Chondrocyte (in vitro differentiated cells): ENCODE data around the gene TANGO2. TPM values are rescaled to one million over a fixed set of nuclear protein-coding genes. Genes with fewer than 3 reads are reported as not detected.

Experiments
- DNase-seq: peaks from one replicate; pipeline ENCODE4 v3.0.0; 2021; ENCODE audit warnings: mixed read lengths, low spot score
- H3K27ac Mint-ChIP-seq: one replicate; pipeline ENCODE4 v1.8.0; 2021; ENCODE audit warnings: mild to moderate bottlenecking, moderate library complexity, mixed read lengths; ENCODE audit not compliant: unreplicated experiment
- H3K27me3 Mint-ChIP-seq: 2 replicates; pipeline ENCODE4 v1.8.0; 2021; ENCODE audit warnings: low read depth, mixed read lengths
- H3K36me3 Mint-ChIP-seq: 2 replicates; pipeline ENCODE4 v1.8.0; 2021; ENCODE audit warnings: low read depth, mixed read lengths
- H3K4me1 Mint-ChIP-seq: 2 replicates; pipeline ENCODE4 v1.8.0; 2021; ENCODE audit warnings: low read depth, mild to moderate bottlenecking, mixed read lengths
- H3K4me3 Mint-ChIP-seq: one replicate; pipeline ENCODE4 v1.8.0; 2021; ENCODE audit warnings: mild to moderate bottlenecking, moderate library complexity, mixed read lengths; ENCODE audit not compliant: unreplicated experiment
- H3K9me3 Mint-ChIP-seq: 2 replicates; pipeline ENCODE4 v1.8.0; 2021; ENCODE audit warnings: low read depth, mixed read lengths
- total RNA-seq: library from RNA; stranded (reverse); gene quantifications from 3 replicates; pipeline ENCODE4 v1.2.1, GENCODE V29; 2021
- TF ChIP-seq, protein P1 (sequence below): fragments of 200-600 bp; sonication (generic); IDR thresholded peaks from 2 replicates; pipeline ENCODE4 v1.5.0; 2021; ENCODE audit warnings: antibody characterized with exemption, mild to moderate bottlenecking, moderate library complexity

The TANGO2 gene
- total RNA-seq, 1 donor from 2014 or later: 30.1 TPM

DNA sequence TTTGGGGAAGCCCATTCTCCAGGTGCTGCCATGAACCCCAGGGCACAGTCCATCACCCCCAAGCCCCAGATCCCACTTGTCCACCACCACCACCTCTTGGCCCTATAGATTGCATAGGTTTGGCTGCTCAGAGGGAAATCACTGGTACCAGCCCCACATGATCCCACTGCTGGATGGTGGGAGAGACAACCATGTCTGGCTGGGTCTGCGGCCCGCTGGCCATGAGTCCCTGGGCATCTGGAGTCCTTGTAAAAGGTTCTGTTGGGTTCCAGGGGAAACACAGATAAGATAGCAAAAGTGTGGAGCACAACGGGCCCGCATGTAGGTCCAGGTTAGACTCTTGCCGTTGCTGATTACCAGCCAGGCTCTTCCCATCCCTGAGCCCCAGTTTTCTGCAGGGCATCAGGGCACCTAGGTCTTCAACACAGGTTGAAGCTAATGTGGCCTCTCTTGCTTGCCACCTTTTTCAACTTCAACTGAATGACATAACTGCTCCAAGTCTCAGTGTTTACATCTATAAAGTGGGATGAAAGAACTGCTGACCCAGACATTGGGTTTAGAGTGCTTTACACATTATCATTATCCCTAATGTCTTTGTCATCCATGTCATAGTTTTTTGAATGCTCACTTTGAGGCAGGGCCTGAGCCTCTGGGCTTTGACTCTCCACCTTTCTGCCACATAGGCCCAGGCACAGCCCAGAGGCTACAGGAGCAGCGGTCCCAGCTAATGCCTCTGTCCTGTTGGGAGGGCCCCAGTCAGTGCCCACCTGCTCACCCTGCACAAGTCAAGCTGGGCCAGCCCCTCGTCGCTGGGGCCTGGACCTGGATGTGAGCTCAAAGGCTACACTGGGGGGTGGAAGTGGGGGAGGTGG lies 1.0 kb upstream of the TANGO2 start:
- no peak for DNase-seq
- Mint-ChIP-seq H3K9me3 (no peaks in the 10 kb centered on the region), H3K36me3 (no peaks in the 10 kb centered on the region), H3K27me3 (peaks cover 3% of the 10 kb centered on the region), H3K4me3 (peak overlapping the region; percentile 72), H3K27ac (no peak overlapping the region), H3K4me1 (peaks cover 18% of the 10 kb centered on the region)
- TF ChIP-seq, protein P1, sequence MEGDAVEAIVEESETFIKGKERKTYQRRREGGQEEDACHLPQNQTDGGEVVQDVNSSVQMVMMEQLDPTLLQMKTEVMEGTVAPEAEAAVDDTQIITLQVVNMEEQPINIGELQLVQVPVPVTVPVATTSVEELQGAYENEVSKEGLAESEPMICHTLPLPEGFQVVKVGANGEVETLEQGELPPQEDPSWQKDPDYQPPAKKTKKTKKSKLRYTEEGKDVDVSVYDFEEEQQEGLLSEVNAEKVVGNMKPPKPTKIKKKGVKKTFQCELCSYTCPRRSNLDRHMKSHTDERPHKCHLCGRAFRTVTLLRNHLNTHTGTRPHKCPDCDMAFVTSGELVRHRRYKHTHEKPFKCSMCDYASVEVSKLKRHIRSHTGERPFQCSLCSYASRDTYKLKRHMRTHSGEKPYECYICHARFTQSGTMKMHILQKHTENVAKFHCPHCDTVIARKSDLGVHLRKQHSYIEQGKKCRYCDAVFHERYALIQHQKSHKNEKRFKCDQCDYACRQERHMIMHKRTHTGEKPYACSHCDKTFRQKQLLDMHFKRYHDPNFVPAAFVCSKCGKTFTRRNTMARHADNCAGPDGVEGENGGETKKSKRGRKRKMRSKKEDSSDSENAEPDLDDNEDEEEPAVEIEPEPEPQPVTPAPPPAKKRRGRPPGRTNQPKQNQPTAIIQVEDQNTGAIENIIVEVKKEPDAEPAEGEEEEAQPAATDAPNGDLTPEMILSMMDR: no peak

DNA sequence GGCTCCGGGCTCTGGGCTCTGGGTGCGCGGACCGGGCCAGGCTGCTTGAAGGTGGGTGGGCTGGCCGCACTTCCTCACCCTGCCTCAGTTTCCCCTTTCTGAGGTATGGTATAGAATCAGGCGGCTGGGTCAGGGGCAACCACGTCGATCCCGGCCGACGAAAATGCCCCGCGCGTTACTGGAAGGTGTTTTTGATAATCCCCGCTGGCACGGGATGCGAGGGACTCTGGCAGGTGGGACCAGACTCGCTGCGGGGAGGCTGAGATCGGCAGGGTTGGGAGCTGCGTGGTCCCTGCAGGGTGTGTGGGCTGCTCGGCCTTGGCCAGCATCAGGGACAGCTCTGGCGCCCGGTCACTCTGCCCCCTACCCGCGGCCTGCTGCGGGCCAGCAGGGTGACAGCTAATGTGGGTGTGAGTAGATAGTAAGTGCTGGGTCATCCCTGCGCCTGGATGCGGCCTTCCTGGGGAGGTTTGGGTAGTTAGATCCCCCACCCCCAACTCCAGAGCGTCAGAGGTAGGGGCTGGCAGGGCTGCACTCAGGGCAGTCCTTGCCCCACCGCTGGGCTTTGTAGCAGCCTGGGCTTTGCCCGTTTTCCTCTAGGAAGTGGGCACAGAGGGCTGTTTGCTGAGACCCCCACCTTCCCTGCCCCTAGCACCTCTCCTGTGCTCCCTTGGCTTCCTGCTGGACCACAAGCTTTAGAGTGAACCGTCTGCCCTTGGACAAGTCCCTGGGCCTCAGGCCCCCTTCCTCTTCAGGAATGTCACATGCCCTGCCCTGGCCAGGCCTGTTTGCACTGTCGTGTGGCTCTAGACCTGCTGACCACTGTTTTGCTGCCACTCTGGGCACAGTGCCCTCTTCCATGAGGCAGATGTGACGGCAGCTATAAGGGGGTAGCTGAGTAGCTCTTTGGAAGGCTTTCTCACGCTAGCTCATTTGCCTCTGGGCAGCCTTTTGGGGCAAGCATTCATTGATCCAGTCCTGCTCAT lies 579 bp downstream of the TANGO2 start:
- no peaks in the 10 kb centered on the region for H3K9me3 Mint-ChIP-seq
- H3K36me3 Mint-ChIP-seq: no peaks in the 10 kb centered on the region
- peaks cover 3% of the 10 kb centered on the region for H3K27me3 Mint-ChIP-seq
- peak overlapping the region; percentile 90 for H3K4me3 Mint-ChIP-seq
- H3K27ac Mint-ChIP-seq: peak overlapping the region; percentile 94
- DNase-seq: no peak
- peaks cover 18% of the 10 kb centered on the region for H3K4me1 Mint-ChIP-seq
- TF ChIP-seq, protein P1: peak; percentile 49

DNA sequence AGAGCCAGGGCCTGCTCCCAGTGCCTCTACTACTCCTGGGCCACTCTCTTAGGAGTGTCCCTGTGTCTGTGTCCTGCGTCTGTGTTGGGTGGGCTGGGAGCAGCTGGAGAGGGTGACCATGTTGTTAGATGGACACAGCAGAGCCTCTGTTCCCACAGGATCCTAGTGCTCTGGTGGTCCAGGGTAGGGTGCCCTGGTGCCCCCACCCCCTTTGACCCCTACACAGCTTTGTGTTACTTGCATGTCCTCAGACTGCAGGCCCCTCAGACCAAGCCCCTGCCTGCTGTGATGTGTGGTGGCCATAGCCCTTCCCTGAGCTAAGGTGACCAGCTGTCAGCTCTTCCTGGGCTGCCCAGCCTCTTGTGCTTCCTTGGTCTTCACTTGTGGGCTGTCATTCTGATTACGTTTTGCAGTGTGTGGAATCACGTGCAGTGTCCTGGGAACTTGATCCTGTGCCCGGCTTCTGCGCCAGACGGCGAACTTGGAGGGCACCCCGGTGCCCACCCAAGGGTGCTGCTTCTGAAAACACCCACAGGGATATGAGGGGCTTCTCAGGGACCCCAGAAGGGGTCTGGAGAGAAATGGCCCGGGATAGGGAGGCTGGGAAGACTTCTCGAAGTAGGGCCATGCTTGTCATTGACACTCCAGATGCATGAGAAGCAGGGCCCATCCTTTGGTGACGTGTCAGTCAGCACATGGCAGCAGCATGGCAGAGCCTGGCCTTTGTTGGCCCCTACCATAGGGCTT lies 1.5 kb downstream of the TANGO2 start:
- H3K27ac Mint-ChIP-seq: peak overlapping the region; percentile 94
- H3K4me1 Mint-ChIP-seq: peaks cover 18% of the 10 kb centered on the region
- peaks cover 2% of the 10 kb centered on the region for H3K27me3 Mint-ChIP-seq
- H3K36me3 Mint-ChIP-seq: no peaks in the 10 kb centered on the region
- TF ChIP-seq, protein P1: no peak
- no peak for DNase-seq
- no peaks in the 10 kb centered on the region for H3K9me3 Mint-ChIP-seq
- H3K4me3 Mint-ChIP-seq: peak overlapping the region; percentile 90

DNA sequence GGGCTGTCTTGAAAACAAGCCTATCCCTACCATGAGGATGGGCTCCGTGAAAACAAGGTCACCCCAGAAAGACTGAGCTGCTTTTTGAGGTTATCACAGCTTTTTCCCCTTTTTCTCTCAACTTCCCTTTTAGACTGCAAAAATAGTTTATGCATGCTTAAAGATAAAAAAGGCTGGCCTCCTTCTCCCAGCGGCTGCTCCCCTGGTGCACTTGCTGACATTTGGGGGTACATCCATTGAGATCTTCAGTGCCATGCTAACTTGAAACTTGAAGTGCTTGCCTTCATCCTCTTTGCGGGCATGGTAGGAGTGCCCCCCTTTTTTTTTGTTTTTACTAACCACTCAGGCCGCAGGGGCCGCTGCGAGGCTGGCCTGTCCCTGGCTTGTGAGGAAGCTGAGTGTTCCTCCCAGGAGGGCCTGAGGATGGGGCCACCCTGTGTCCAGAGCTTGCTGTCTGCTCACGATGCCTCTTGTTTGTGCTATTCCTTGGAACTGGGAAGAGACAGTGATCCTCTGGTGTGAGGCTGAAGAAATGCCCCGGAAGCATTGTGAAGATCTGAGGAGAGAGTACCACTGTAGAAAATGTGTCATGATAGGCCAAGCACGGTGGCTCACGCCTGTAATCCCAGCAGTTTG lies 2.2 kb downstream of the TANGO2 start:
- H3K27me3 Mint-ChIP-seq: no peaks in the 10 kb centered on the region
- TF ChIP-seq, protein P1: no peak
- H3K4me3 Mint-ChIP-seq: no peak overlapping the region
- H3K4me1 Mint-ChIP-seq: peaks cover 18% of the 10 kb centered on the region
- H3K27ac Mint-ChIP-seq: no peak overlapping the region
- no peaks in the 10 kb centered on the region for H3K36me3 Mint-ChIP-seq
- peak; percentile 42 for DNase-seq
- H3K9me3 Mint-ChIP-seq: no peaks in the 10 kb centered on the region
